ENCODE measurements around the gene CCM2L.

DNA sequence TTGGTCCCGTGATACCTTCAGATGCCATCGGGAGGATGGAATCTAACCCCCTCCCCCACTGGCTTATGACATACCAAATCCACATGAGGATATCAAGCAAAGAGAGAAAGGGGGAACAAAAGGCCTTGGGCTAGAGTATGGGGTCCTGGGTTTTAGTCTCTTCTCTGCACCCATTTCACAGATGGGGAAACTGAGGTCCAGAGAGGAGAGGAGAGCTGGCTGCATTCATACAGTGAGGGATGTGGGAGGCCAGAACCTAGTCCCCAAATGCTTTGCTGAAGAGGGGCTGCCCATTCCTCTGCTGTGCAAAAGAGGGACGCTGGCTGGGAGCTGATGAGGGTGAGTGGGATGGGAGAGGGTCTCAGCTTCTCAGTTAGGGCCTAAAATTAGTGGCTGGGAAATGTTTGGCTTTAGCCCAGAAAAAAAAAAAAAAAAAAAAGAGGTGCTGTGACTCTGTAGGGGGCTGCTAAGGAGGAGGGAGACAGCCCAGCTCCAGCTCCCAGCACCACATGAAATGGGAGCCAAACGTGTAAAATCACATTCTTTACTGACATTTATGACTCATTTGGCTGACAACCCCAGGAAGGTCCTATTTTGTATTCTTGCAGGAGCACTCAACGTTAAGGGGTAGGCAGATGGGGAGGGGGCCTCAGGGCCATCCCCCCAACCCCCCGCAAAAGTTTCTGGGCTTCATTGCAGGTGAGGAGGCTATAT lies 30.4 kb upstream of the CCM2L start:
- TF ChIP-seq, protein P1, sequence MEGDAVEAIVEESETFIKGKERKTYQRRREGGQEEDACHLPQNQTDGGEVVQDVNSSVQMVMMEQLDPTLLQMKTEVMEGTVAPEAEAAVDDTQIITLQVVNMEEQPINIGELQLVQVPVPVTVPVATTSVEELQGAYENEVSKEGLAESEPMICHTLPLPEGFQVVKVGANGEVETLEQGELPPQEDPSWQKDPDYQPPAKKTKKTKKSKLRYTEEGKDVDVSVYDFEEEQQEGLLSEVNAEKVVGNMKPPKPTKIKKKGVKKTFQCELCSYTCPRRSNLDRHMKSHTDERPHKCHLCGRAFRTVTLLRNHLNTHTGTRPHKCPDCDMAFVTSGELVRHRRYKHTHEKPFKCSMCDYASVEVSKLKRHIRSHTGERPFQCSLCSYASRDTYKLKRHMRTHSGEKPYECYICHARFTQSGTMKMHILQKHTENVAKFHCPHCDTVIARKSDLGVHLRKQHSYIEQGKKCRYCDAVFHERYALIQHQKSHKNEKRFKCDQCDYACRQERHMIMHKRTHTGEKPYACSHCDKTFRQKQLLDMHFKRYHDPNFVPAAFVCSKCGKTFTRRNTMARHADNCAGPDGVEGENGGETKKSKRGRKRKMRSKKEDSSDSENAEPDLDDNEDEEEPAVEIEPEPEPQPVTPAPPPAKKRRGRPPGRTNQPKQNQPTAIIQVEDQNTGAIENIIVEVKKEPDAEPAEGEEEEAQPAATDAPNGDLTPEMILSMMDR (IDR thresholded peaks at IDR 0.05): no peak
- no peak for TF ChIP-seq ZFX (IDR thresholded peaks at IDR 0.05; ENCODE audit: borderline replicate concordance)
